Upper lobe of left lung (tissue), 4 donors: ENCODE measurements around the gene TTC34.

Source experiments
- EP300 ChIP-seq, 4 donors: sonication (generic); formaldehyde crosslinking; IDR thresholded peaks; one replicate each; pipeline ENCODE4 v1.5.1; 2017; ENCODE audit warnings: antibody characterized with exemption in 4 of 4, control low read depth in 2 of 4
- POLR2A ChIP-seq, 4 donors: fragments of 450-650 bp; IDR thresholded peaks; one replicate each; pipeline ENCODE4 v1.5.1; 2016 to 2017; ENCODE audit warnings: antibody characterized with exemption in 4 of 4, mild to moderate bottlenecking in 2 of 4
- POLR2AphosphoS5 ChIP-seq, 2 donors: sonication (generic); formaldehyde crosslinking; IDR thresholded peaks; one replicate each; pipeline ENCODE4 v1.5.1; 2017; ENCODE audit warnings: antibody characterized with exemption in 2 of 2
- TF ChIP-seq, protein P1 (sequence below), 6 experiments: fragments of 450-650 bp in 4 of 6; fragments of 200-600 bp in 2 of 6; sonication (generic) in 2 of 6; IDR thresholded peaks; one replicate each; pipeline ENCODE4 v1.5.1; 2016 to 2019; ENCODE audit warnings: antibody characterized with exemption in 6 of 6

DNA sequence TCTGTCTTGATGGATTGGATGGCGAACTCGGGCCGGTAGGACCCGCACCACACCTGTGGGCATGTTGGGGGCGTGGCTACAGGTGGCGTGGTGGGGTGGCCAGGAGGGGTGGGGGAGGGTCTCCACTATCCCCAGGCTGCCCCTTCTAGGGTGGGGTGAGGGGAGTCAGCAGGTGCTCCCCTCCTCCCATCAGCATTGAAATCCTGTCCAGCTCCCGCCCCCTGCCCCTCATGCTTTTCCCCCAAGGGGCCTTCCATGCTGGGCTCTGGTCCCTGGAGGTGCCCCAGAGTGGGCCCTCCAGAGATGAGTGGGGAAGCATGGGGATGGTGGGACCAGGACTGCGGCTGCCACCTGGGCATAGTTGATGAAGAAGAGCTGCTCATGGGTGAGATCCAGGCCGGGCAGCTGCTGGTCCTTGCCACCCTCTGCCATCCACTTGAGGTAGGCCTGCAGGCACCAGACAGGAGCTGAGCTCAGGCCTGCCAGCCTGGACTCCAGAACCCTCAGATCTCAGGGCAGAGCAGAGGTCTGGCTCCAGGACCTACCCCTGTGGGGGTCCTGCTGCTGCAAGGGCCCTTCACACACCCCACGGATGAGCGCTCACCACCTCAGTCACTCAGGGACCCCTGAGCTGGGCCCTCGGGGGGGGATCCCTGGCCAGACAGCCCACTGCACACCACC lies 209.8 kb downstream of the TTC34 start:
- TF ChIP-seq, protein P1, sequence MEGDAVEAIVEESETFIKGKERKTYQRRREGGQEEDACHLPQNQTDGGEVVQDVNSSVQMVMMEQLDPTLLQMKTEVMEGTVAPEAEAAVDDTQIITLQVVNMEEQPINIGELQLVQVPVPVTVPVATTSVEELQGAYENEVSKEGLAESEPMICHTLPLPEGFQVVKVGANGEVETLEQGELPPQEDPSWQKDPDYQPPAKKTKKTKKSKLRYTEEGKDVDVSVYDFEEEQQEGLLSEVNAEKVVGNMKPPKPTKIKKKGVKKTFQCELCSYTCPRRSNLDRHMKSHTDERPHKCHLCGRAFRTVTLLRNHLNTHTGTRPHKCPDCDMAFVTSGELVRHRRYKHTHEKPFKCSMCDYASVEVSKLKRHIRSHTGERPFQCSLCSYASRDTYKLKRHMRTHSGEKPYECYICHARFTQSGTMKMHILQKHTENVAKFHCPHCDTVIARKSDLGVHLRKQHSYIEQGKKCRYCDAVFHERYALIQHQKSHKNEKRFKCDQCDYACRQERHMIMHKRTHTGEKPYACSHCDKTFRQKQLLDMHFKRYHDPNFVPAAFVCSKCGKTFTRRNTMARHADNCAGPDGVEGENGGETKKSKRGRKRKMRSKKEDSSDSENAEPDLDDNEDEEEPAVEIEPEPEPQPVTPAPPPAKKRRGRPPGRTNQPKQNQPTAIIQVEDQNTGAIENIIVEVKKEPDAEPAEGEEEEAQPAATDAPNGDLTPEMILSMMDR (IDR thresholded peaks at IDR 0.05): no peak
- TF ChIP-seq POLR2A (IDR thresholded peaks at IDR 0.05): no peak
- TF ChIP-seq EP300 (IDR thresholded peaks at IDR 0.05): no peak
- no peak for TF ChIP-seq POLR2AphosphoS5 (IDR thresholded peaks at IDR 0.05)
